Cardiac fibroblast (primary cell): ENCODE measurements around the gene C1orf174.

Source experiments
- DNase-seq, 2 donors: peaks; one replicate each; pipeline versions ENCODE4 v3.0.0 to v3.0.0-alpha.2; 2010; ENCODE audit warnings: low read depth in 2 of 2
- H3K4me3 ChIP-seq, 2 donors: replicated peaks in 1 of 2; 1 replicate in 1 of 2; 2 replicates in 1 of 2; pipeline ENCODE4 v1.5.1; 2011; ENCODE audit warnings: low read depth in 2 of 2, low read length in 2 of 2, mild to moderate bottlenecking in 2 of 2, moderate library complexity in 1 of 2
- TF ChIP-seq, protein P1 (sequence below): IDR thresholded peaks from one replicate; pipeline ENCODE4 v1.5.1; 2011; ENCODE audit warnings: low read depth, mild to moderate bottlenecking, low read length, inconsistent platforms

The C1orf174 gene

DNA sequence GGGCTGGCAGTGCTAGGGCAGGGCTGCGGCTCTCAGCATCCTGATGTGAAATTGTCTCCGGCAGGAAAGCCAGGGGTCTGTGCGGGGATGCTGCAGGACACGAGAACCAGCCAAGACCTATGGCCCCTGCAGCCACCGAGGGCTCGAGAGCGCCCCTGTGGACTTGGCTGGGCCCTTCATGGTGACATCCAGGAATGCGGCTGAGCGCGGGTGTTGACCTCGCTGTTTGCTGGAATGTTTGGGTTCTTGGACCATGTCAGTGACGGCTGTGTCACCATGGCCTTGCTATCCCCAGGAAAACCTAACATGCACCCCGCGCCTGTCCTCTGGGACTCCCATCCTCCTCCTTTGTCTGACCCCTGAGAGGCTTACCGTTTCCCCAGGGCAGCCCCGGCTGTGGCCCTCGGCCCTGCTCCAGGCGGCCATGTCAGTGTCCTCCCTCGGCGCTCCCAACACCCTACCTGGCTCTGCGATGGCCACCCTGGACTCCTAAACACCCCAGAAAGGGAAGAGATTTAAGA lies 14.3 kb upstream of the C1orf174 start:
- TF ChIP-seq, protein P1, sequence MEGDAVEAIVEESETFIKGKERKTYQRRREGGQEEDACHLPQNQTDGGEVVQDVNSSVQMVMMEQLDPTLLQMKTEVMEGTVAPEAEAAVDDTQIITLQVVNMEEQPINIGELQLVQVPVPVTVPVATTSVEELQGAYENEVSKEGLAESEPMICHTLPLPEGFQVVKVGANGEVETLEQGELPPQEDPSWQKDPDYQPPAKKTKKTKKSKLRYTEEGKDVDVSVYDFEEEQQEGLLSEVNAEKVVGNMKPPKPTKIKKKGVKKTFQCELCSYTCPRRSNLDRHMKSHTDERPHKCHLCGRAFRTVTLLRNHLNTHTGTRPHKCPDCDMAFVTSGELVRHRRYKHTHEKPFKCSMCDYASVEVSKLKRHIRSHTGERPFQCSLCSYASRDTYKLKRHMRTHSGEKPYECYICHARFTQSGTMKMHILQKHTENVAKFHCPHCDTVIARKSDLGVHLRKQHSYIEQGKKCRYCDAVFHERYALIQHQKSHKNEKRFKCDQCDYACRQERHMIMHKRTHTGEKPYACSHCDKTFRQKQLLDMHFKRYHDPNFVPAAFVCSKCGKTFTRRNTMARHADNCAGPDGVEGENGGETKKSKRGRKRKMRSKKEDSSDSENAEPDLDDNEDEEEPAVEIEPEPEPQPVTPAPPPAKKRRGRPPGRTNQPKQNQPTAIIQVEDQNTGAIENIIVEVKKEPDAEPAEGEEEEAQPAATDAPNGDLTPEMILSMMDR = no peak
- H3K4me3 ChIP-seq = no peak overlapping the region
- no peak for DNase-seq

DNA sequence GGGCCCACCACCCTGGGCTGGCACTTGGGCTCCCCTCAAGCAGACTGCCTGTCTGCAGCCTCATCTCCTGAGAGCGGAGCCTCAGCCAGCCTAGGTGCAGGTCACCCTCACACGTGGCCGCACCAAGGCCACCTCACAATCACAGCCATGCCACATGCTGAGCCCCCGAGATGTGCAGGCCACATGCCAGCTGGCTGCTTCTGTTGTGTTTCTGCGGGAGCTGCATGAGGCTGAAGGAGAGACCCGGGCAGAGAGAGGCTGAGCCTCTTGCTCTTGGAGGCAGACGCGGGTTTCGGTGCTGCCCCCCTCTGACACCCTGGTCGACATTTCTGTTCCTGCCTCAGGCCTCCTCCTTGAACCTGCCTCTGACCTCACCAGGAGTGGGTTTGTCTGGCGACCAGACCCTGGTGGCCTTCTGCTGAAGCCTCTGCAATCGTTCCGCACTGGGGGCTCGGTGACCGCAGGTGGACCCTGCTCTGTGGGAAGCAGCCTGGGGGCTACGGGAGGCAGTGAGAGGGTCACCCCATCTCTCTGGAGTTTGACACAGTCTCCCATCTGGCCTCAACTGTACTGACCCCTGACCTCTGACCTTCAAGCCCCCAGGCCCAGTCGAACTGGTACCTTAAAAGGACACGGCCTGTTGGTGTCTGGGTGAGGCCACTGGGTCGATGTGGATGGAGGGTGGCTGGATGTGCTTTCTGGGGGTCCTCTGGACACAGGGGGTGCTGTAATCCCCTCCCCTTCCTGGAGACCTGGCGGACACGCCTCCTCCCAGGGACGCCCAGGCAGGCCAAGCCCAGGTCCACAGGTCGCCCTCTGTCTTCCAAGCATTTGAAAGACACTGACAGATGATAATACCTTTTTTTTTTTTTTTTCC lies 13.0 kb upstream of the C1orf174 start:
- DNase-seq = no peak
- no peak overlapping the region for H3K4me3 ChIP-seq
- TF ChIP-seq, protein P1 = no peak

DNA sequence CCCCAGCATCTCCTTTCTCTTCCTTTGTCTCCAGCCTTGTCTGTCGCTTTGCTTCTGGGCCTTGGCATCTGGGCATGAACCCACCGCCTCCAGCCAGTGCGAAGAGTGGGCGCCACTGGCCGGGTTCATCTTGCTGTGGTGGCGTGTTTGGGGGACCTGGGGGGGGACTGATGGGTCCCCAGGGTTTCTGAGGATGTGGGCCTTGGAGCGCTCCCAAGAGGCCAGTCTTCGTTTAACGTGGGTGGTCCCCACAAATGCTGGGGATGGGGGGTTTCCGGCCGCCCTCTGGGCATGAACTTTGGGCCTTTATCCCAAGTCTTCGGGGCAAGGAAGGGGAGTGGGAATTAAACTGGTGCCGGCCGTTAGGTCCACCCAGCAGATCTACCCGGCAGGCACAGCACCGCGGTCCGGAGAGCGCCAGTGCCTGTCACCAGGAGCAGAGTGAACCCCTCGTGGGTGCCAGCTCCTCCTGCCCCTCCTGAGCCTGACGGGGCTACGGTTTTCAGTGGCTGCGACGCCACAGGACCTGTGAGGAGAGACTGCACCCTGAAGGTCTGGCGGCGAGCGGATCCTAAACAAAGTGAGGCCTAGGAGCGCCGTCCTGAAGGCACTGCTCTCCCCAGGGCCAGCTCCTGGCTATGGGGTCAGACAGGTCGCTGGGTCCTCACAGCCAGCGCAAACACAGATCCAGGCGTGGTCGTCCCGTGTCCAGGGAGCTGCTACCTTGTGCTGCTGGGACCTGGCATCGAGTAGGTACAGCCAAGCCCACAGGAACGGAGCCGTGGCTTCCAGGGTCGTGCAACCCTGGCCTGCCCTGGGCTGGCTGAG lies 12.1 kb upstream of the C1orf174 start:
- DNase-seq = no peak
- H3K4me3 ChIP-seq = no peak overlapping the region
- TF ChIP-seq, protein P1 = no peak

DNA sequence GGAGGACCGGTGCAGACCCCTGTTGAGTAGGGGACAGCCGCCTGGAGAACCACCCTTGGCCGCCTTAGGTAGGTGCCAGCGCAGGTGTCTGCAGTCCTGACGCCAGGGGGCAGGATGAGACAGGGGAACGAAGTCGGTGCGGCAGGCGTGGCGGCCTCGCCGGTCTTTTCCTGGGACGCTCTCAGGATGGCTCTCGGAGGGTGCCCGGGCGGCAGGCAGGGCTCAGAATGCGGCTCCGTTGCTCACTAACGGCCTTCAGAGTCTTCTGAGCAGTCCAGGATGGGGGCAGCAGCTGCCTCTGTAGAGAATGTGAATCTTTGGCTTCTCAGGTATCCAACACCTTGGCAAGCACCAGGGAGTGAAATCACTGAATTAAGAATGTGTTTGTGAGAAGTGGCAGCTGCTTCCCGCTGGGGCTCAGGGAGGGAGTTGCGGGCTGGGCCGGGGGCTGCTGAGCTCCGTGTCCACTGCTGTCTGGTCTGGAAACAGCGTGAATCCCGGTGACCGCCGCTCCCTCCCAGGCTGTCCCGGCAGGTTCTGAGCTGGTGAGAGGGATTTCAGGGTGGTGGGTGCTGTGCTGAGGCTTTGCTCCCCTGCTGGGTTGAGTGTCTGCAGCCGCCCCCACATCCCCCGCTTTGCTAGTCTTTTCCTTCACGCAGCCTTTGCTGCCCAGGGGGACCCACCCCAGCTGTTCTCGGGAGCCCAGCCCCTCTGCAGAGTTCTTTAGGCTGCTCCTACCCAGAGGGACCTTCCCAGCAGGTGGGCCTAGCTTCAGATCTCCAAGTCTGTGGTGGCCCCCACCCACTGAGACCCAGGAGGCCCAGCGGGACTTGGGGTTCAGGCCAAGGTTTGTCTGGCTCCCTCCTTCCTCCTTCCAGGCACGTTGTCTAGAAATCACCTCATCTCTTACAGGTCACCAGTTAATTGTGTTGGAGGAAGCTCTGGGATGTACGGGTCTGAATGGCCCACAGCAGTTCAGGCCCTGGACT lies 11.1 kb upstream of the C1orf174 start:
- peak; percentile 62 to 63 for DNase-seq
- TF ChIP-seq, protein P1 = peak; percentile 72
- no peak overlapping the region for H3K4me3 ChIP-seq

DNA sequence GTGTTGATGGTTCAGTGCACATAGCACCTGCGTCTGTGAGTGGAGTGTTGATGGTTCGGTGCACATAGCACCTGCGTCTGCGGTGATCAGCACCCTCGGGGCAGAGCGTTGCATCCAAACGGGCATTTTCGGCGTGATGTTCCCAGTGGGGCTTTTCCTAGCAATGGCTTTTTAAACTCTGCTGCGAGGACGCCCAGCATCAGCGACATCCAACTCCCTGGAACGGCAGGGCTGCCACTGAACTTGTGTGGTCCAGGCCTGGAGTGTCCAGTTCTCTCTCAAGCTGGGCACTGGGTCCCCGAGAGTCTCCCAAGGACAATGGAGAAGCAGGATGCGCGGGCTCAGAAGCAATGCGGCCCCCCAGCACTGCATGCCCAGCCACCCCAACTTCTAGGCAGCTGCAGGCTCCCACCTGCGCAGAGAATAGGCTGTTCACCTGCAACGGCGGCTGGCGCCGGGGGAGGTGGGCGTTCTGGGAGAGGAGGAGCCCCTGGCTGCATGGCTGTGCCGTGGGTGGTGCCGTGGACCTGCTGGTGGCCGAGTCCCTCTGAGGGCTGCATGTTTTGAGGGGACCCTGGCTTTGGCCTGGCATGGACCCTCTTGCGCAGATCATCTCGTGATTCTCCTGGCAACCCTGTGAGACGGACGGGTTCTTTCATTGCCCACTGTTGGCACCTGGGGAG lies 10.1 kb upstream of the C1orf174 start:
- no peak overlapping the region for H3K4me3 ChIP-seq
- TF ChIP-seq, protein P1 = no peak
- DNase-seq = no peak
